Left cardiac atrium (tissue), 4 donors: ENCODE measurements around the gene MORF4L1. TPM values are rescaled to one million over a fixed set of nuclear protein-coding genes. Genes with fewer than 3 reads are reported as not detected.
A peak's percentile ranks its signal among the peaks of the same experiment; 100 is the strongest.

Experiments
- ATAC-seq, 2 donors: fragments of 200-7000 bp; cut with Tn5 transposase; one replicate each; pipeline ENCODE4 v1.9.1; 2020; ENCODE audit warnings: mild to moderate bottlenecking in 2 of 2, moderate library complexity in 2 of 2
- DNase-seq: peaks from one replicate; pipeline ENCODE4 v3.0.0-alpha.2; 2020
- intact Hi-C, 2 donors: fragments of 100-400 bp; cut with DNase I; formaldehyde crosslinking; loops; one replicate each; pipeline versions ENCODE4 v1.14.1 to v1.15.1; 2022 to 2023
- total RNA-seq, 2 donors: library from RNA; stranded (reverse); fragmentation: NEBNext Ultra II Directional; extraction: Animal tissue kit (Norgen Biotek cat#: 25700); gene quantifications; one replicate each; pipeline ENCODE4 v1.2.1, GENCODE V29; 2021
- donor health status: DM: no; HTN: yes; CAD: no.
- donor health status: DM: no; HTN: yes; CAD: no; lungs with severe emphysema.
- donor health status: DM: yes; HTN: yes; CAD: no.
- donor health status: Dilated cardiomyopathy.

Gene MORF4L1
- total RNA-seq, 2 donors from 2014 or later = 306 to 401 TPM

DNA sequence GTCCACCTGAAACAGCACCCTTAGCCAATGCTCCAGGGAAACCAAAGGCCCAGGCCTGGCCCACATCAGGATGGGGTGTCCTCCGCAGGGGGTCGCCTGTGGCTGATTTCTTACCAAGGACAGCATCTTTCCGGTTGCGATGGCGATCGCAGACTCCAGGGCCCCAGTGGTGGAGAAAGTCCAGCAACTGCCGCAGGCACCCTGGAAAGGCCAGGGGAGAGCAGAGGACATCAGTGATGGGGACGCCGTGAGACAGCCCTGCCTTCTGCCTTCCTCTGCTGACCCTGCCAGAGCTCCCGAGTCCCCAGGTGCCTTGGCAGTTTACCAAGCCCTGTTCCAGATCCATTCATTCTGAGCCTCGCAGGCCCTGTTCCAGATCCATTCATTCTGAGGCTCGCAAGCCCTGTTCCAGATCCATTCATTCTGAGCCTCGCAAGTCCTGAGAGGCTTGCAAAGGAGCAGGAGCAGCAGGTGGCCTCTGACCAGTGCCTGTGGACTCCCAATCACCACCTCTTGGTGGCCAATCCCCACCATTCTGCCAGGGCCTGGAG, 59.6 kb downstream of the MORF4L1 start:
- DNase-seq (no peak), ATAC-seq (no peak)
- intact Hi-C loops = no loop called here

DNA sequence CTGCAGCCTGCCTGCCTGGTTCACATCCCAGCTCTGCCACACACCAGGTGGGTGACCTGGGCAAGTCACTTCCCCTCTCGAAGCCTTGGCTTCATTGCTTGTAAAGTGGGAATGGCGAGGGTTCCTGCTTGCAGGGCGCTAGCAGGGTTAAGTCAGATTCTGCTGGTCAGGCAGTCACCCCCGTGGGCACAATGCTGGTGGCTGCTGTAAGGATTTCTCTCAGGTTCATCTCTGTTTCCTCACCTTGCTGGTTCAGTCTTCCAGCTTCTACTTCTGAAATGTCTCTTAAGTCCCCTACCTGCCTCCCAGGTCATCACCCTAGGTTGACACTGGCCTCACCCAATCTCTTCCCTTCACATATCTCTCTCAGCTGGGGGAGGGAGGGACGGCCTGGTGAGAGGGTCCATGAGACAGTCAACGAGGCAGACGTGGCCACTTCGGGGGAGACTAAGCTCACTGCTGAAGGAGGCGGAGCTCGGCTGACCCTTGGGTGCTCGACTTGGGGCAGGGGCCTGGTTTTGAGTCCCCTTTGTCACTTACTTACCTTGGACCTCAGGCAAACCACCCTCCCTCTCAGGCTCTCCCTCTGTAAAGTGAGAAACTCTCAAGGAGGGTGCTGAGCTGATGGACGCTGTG, 60.6 kb downstream of the MORF4L1 start:
- ATAC-seq (no peak), DNase-seq (no peak)
- intact Hi-C loops = no loop called here

DNA sequence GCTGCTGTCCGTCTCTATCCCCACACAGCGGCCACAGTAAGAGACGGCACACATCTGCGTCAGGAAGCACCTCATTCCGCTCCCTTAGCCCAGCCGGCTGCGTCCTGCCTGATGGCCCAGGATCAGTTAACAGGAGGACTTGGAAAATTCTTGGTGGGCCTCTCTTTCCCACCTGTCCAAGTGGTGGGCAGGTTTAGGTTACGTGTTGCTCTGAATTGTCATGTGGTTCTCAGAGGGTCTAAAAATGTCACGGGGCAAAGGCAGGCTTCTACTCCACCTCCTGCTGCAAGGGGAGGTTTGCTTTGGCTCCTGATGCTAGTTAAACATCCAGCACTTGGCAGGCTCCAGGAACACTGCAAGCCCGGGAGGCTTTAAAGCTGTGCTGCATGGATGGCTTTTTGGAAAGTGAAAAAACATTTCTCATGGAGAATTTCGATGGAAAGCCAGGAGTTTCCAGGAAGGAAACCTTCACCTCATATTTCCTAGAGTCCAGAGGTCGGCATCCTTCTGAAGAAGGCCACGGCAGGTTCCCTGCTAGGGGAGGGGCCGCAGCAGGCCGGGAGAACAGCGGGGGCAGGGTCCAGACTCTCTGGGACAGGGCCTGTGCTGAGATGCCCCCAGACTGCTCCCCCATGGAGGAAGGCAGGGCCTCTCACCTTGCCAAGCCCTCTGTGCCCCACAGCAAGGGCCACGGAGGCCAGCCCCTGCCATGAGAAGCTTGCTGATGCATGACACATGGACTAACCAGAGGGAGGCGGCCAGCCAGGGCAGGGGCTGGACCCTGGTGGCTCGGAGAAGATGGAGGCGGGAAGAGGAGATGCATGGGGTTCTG, 61.3 kb downstream of the MORF4L1 start:
- ATAC-seq = peak; percentile 24 to 43
- intact Hi-C loops = no loop called here

DNA sequence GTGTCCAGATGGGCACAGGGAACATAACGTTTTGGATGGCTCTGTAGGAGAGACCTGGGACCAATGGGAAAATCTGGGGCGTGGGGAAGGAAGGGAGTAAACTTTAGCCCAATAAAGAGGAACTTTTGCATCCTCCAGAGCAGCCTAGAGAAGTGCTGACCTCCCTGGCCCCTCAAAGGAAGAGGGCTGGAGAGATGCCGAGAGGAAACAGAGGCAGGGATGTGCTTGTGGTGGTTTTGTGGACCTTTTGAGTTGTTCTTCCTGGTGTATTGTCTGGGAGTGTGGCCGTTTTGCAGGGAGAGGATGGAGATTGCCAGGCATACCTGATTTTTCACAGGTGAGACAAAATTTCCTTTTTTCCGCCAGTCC, 61.9 kb downstream of the MORF4L1 start:
- DNase-seq (no peak), ATAC-seq (no peak)
- intact Hi-C loops = no loop called here

More for the DNA sequence above, 61.3 kb downstream of the MORF4L1 start:
- DNase-seq = peak; percentile 59

DNA sequence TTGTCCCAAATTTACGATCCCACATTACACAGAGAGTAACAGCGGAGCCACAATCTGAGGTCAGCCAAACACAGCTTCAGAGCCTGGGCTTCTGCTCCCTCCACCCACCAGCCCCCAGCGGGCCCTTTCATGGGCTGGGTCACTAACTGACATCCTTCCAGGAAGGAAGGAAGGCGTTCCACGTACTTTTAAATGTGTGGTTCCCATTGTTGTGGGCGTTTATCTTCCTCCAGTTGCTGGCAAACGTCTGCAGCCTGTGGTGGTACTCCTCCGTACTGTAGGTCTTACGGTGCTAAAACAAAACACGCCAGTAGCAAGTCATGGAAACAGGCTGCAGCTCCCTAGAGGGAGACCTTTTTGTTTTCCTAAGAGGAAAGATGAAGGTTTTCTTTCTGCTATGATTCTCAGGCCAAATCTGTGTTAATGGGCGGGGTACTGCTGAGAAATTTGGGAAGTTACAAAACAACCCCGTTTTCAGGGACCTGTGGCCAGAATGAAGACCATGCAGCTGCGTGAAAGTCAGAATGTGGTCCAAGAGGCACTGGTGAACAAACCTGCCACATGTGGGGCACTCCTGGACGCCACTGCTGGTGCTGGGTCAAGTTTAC, 64.5 kb downstream of the MORF4L1 start:
- DNase-seq = peak; percentile 72
- ATAC-seq = peak; percentile 43 to 66
- intact Hi-C loops = no loop called here

DNA sequence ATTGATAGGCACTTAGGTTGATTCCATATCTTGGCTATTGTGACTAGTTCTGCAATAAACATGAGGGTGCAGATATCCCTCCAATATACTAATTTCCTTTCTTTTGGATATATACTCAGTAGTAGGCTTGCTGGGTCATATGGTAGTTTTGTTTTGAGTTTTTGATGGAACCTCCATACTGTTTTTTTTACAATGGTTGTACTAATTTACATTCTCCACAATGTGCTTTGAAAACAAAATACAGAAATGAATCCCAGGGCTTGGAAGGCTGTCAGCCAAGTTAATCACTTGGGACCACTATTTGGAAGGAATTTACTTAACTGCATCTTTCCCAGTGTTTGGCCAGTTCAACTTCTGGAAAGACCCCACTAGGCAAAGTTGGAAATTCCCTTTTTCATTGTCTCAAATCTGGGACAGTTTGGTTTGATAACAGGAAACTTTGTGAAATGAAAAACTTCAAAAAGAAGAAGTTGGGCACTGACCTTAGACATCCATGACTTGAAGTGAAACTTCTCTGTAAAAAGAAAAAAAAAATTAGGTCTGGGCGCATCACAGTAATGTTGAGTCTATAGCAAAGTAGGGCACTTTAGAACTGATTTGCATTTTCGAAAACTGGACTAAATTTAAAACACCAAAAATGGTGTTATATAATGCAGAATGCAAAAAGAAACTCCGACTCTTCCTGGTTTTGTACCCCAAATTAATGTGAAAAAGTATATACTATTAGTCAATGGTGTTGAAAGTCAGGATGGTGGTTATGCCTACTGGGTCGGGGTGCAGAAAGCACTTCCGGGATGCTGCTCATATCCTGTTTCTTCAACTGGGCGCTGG, 66.2 kb downstream of the MORF4L1 start:
- intact Hi-C loops = no loop called here
- no peak for DNase-seq
- no peak for ATAC-seq

DNA sequence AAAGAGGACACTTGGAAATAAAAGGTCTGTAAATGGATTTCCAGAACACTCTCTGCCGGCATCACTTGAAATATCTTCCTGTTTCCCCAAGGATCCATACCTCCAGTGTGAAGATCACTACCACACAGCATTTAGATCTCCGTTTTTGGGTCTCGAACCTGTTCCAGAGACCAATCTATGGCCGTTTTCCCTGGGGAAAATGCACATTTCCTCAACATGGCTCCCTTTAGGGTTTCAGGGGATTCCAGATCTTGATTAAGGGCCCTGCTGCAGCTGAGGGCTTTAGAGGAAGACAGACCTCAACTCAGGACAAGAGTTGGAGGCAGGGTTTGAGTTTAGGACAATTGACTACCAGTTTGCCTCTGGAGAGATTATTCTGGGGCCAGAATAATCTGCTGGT, 70.1 kb downstream of the MORF4L1 start:
- ATAC-seq = no peak
- no peak for DNase-seq
- intact Hi-C loops = no loop called here

DNA sequence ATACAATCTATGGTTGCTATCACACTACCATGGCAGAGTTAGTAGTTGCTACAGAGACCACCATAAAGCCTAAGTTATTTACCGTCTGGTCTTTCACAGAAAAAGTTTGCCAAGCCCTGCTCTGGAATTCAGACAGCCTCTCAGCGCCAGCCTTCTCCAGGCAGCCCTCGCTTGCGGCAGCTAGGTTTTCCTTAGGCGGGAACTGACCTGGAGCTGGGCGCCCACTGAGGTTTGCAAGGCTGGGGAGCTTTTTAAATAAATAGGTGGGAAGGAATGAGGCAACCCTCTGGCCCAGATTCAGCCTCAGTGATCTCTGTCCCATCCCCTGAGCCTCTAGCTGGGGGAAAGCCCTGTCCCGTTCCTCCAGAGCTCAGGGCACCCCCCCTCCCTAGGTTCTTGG, 71.0 kb downstream of the MORF4L1 start:
- intact Hi-C loops = no loop called here
- DNase-seq (no peak), ATAC-seq (no peak)

DNA sequence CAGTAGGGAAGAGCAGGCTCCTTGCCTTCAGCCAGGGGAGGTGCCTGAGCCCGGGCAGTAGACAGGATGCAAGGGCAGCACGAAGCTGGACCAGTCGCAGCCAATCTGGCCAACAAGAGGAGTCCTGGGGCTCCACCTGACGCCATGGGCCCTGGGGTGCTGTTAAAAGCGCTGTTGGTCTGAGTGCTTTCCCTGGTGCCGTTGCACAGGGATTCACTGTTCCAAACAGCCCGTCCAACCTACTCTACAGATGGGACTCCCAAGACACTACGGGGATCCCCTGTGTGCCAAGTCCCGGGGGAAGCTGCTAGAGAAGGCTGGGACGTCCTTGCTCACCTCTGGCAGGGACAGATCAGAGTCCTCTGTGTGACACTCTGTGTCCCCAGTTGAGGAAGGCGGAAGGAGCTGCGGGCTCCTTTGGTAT, 71.5 kb downstream of the MORF4L1 start:
- intact Hi-C loops = no loop called here
- DNase-seq (no peak), ATAC-seq (peak; percentile 21 to 37)

DNA sequence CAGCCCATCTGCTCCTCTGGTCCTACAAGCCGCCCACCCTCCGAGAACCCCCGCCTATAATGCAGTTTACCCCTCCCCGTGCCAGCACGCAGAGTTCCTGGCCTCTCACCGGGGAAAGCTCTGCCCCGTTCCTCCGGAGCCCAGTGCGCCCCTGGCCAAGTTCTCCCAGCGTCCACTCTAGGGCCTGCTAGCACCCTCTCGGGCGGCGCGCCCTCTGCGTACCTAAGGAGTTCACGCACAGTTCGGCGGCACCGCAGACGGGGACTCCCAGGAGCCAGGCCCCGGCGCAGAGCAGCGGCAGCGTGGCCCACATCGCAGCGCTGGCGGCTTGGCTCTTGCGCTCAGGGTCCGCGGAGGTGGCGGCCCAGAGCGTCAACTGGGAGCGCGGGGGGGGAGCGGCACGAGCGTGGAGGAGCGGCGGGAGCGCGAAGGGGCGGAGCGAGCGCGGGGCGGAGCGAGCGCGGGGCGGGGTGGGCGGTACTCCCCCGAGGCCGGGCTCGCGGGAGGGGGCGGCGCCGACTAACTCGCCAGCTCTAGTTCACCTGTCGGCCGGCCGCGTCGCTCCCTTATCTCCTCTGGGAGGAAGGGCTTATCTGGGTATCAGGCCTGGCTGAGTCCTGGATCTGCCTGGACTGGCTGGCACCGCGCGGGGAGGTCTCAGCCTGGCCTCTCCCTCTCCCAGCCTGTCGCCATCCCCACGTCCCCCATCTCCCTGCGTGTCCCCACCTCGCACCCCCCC, 72.1 kb downstream of the MORF4L1 start, which contains the start of gene CTSH:
Gene CTSH (minus strand): TSS at position 378 of the 739 bp plus-strand sequence. CDS start 65 bp downstream, at position 313.
- intact Hi-C loops = no loop called here
- DNase-seq (peak; percentile 83), ATAC-seq (peak; percentile 95 to 97)

DNA sequence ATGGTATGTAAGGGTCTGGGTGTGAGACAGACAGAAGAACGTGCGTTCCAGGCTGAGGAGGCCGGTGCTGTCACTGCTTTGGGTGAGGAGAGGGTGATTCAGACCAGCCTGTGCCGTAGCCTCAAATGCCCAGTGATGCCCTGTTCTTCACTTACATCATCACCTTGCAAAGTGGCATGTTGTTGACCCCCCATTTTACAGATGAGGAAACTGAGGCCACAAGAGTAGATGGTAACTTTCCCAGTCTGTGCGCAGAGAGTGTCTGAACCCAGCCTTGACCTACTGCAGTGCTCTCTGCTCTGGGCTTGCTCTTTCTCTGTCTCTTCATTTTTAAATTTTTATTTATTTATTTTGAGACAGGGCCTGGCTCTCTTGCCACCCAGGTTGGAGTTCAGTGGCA, 73.8 kb downstream of the MORF4L1 start:
- ATAC-seq (no peak), DNase-seq (no peak)
- intact Hi-C loops = no loop called here

DNA sequence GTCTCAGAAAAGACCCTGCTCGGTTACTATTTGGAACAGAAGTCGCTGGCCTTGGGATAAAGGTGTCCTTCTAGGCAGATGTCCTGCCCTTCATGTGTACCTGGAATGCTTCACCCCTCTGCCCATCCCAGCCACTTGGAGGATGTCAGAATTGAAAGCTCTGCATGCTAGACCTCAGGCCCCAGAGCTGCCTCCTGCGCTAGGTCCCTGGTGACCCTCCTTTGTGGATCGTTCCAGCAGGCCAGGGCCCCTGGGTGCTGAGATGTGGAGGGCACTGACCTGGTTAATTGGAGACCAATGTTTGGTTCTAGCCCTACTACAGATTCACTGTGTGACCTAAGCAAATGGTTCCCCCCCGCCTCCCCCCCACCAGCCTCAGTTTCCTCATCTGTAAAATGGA, 74.8 kb downstream of the MORF4L1 start:
- no peak for DNase-seq
- intact Hi-C loops = no loop called here
- no peak for ATAC-seq

Other genes starting within 250 kb of the MORF4L1 start
- under 1 TPM in 1 of 2 donors, not detected in 1; 0.13 TPM for gene CHRNB4, start 231.7 kb upstream of the MORF4L1 start, total RNA-seq
- 10 to 100 TPM; 35.8 to 45.9 TPM for gene ADAMTS7, start 61.4 kb upstream of the MORF4L1 start, total RNA-seq
- 10 to 100 TPM; 41.6 to 74.3 TPM for gene CTSH, start 72.2 kb downstream of the MORF4L1 start, total RNA-seq
- gene RASGRF1, start 217.9 kb downstream of the MORF4L1 start, total RNA-seq = not detected